ENCODE measurements around the gene SRGAP1.

SRGAP1 gene

DNA sequence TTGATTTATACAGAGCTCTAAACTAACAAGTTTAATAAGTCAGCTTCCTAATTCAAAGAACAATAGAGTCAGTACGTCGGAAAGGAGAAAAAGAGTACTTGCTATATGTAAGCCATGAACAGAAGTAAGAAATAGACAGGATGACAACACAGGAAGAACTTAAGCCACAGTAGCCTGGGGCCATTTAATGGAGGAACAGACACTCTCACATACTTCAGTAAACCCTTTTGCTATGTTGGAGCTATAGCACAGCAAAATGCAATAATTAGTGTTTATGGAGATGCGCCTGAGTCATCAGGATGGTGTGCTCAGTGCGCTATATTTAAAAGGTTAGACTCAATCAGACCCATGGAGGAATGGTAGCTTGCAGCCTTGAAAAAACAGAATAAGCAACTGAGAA, 61.0 kb downstream of the SRGAP1 start:
- no peak for DNase-seq (ENCODE audit: low read depth in 1 of 2, low spot score in 1 of 2)

DNA sequence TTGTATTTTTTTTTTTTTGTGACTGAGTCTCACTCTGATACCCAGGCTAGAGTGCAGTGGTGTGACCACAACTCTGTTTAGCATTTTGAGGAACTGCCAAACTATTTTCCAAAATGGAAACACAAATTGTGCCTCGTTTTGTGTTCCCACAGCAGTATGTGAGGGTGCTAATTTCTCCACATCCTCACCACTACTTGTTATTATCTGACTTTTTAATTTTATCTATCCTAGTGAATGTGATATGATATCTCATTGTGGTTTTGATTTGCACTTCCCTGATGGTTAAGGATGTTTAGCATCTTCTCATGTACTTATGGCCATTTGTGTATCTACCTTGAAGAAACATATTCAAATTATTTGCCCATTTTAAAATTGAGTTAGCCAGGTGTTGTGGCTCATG, 62.4 kb downstream of the SRGAP1 start:
- no peak for DNase-seq (ENCODE audit: low read depth in 1 of 2, low spot score in 1 of 2)

DNA sequence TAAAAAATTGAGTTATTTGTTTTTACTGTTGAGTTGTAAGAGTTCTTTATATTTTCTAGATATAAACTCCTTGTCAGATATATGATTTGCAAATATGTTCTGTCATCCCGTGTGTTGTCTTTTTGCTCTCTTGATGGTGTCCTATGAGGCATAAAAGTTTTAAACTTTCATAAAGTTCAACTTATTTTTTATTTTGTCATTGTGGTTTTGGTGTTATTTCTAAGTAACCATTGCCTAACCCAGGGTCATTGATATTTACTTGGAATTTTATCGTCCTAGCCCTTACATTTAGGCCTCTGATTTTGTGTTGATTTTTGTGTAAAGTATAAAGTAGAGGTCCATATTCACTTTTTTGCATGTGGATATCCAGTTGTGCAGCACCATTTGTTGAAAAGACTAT, 63.1 kb downstream of the SRGAP1 start:
- no peak for DNase-seq (ENCODE audit: low read depth in 1 of 2, low spot score in 1 of 2)

DNA sequence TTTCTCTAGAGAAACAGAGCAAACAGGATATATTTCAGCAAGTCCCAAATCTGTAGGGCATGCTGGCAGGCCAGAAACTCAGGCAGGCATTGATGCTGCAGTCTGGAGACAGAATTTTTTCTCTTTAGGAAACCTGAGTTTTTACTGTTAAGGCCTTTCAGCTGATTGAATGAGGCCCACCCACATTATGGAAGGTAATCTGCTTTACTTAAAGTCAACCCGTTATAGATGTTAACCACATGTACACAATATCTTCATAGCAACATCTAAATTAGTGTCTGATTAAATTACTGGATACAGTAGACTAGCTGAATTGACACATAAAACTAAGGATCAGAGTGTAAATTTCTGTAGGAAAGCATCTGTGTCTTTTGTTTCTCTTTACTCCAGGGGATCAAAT, 65.2 kb downstream of the SRGAP1 start:
- DNase-seq (ENCODE audit: low read depth in 1 of 2, low spot score in 1 of 2): no peak

DNA sequence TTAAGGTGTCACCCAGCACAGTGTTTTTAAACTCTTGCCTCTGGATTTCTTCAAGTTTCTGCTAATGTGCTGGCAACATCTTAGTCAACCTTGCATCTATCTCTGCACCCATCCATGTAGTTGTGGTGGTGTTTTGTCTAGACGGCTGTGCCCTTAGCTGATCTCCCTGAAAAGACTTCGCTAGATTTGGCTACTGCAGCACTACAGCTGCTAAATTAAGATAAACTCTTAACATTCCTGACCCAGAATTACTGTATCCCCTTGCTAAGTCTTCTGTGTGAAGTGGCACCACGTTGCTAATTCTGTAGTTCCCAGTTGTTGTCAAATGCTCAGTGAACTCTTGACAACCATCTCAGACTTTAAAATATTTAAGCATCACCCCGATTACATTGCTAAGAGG, 66.8 kb downstream of the SRGAP1 start:
- DNase-seq (ENCODE audit: low read depth in 1 of 2, low spot score in 1 of 2): no peak

DNA sequence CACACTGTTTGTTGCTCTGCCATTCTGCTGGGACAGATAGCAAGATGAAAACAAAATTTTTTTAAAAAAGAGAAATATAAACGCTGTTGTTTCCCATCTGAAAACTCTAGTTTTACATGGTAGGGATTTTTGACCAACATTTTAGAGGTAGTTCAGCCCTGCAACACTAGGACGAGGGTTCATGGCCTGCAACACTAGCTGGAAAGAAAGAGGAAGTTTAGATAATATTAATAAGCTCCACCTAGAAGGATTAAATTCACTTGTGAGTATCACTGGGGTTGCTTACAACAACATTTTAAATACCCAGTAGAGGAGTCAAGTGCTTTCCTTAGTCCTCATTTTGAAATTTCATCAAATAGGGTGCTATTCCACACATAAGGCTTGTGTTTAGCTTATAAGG, 68.2 kb downstream of the SRGAP1 start:
- DNase-seq (ENCODE audit: low read depth in 1 of 2, low spot score in 1 of 2): no peak

DNA sequence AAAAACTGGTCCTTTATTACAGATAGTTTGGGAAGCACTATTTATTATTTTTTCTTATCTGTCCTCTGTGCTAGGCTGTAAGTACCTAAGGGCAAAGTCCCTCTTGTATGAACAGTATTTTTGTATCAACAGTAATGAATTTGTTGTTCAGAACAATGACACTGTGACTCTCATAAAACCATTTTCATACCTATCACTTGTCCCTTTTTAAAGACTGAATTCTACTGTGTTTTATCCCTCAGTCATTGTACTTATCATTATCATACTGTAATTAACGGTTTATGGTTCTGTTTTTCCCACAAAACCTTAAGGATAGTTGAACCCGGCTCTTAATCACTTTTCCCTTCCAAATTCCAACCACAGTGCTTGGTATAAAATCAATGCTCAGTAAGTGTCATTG, 69.4 kb downstream of the SRGAP1 start:
- no peak for DNase-seq (ENCODE audit: low read depth in 1 of 2, low spot score in 1 of 2)

DNA sequence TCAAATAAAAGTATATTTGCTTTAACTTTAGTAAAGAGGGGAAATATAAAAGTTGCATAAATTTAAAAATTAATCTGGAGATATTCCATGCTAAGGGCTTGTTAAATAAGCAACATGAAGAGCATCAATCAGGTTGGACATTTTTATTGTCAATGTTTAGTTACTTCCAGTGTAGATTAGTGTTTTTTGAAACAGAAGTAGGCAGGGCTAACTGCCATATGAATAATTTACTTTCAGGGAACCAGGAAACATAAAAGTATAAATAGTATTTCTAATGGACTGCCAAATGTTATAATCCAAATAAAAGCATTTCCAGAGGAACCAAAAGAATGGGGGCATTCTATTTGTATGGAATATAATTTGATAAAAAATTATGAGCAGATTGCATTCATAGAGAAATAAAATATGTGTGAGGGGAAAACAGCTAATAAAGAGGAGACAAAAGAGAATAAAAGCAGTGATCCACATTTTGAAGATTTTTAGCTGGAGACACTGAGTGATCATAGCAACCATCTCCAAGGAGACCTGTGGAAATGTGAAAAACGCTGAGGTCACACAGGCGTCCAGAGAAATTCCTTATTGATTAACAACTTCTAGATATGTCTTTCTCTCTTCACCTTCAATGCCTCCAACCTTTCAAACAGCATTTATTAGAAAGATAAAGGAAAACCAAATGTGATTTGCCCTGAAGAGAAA, 70.8 kb downstream of the SRGAP1 start:
- no peak for DNase-seq (ENCODE audit: low read depth in 1 of 2, low spot score in 1 of 2)

DNA sequence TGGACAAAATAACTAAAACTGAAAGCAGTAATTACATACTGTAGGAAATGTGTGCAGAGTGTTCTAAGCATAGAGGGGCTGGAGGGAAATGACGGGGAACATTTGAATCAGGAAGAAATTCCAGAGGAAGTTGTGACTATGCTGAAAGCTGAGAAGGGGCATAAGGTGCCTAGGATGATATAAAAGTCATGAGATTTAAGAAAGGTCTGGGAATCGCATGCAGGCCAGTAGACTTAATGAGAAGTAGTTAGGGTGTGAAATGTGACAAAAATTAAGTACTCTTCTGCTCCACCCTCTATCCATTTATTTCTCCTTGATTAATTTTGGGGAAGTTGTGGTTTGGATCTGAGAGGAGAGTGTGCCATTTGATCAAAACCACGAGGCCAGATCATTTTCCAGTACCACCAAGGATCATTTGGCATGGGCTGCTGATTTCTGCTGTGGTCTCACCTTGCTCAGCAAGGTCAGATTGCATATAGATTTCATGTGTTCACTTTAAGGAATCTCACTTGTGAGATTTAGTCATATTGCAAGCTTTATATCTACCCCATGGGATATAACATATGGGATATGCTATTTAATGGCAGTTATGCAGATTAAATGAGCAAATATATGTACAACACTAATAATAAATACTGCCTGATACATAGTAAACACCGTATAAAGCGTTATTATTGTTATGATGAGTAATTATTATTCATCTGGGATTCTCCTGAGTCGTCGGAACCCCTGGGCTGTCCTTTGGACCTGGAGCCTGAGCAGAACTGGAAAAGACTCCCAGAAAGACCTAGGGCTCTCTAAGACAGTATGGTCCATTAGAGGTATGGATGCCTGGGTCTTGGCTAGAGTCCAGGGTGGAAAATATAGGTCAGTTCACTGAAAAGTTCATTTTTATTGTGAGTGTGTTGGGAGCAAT, 72.3 kb downstream of the SRGAP1 start:
- no peak for DNase-seq (ENCODE audit: low read depth in 1 of 2, low spot score in 1 of 2)

DNA sequence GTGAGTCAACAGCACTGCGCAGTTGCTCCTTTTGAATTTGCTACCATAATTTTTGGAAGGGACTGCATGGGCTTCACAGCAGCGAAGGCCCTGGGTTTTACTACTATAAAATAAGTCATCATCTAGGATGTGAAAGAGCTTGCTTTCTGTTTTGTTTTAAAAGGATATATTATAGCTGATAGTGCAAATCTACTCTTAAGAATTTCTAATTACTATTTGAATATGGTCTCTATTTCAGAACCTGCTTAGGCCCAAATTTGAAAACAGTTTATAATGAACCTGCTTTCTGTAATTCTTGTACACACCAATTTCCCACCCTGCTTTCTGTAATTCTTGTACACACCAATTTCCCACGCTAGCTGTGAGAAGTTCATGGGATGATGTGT, 73.0 kb downstream of the SRGAP1 start:
- no peak for DNase-seq (ENCODE audit: low read depth in 1 of 2, low spot score in 1 of 2)

DNA sequence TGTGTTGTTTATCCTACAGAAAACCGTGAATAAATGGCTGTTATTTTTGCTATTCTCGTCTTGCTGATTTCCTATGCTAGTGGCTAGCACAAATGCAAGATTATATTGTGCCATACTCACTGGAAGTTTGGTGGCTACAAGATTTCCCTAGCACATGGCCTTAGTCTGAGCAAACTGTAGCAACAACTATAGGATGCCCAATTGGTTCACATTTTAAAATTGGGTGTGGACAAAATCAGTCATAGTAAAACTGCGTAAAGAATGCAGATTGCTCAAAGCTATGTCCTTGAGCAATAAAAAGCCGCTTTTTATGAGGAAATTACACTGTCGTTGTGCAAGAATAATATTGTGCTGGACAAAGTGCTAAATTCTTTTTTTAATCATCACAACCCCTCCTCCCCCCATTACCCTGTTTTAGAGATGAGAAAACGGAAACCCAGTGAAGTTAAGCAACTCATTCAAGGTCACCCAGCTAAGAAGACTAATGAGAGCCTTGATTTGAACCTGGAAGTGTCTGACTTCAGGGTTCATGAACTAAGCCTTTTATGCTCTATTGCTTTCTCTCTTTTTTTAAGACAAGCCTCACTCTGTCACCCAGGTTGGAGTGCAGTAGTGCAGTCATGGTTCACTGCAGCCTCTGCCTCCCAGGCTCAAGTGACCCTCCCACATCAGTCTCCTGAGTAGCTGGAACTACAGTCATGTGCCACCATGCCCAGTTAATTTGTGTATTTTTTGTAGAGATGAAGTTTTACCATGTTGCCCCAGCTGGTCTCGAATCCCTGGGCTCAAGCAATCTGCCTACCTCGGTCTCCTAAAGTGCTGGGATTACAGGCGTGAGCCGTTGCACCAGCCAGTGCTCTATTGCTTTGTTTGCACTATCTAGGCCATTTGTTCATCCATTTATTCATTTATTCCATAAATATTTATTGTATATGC, 73.6 kb downstream of the SRGAP1 start:
- DNase-seq (ENCODE audit: low read depth in 1 of 2, low spot score in 1 of 2): no peak

DNA sequence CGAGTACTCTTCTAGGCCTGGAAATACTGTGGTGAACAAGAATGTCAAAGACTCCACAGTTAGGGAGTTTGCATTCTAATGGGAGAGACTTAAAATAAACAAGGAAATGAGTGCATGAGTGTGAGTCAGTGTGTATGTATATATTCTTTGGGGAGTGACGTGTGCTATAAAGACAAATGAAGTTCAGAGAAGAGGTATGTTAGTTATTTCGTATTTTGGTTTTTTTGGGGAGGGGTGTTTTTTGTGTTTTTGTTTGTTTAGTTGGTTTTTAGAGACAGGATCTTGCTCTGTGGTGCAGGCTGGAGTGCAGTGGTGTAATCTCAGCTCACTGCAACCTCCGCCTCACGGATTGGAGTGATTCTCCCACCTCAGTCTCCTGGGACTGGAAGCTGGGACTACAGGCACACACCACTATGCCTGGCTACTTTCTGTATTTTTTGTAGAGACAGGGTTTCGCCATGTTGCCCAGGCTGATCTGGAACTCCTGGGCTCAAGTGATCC, 74.3 kb downstream of the SRGAP1 start:
- no peak for DNase-seq (ENCODE audit: low read depth in 1 of 2, low spot score in 1 of 2)

DNA sequence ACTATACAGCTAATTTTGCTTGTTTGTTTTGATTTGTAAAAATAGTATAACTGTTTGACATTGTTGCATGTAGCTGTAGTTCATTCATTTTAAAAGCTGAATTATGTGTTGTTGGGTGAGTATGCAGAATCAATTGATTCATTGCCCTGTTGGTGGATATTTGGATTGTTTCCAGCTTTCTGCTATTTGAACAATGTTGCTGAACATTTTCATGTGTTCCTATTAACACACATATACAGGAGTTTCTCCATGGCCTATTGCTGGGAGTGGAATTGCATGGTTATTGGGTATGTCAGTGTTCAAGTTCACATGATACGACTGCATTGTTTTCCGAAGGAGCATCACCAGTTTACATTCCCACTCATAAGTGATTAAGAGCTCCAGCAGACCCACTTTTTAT, 75.3 kb downstream of the SRGAP1 start:
- DNase-seq (ENCODE audit: low read depth in 1 of 2, low spot score in 1 of 2): no peak

DNA sequence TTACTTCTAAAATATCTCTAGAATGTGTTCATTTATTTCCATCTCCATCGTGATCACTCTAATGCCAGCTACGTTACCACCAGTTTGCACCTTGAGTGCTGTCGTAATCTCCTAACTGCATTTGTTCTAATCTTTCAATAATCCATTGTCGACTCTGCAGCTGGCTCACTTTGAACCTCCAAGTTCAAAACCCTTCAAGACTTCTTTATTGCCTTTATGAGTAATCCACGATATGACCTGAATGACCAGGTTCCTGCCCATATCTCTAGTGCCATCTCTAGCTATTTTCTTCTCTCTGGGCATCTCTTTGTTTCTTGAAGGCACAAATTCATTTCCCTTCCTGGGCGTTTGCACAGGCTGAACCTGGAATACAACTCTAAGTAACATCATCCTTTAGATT, 76.7 kb downstream of the SRGAP1 start:
- no peak for DNase-seq (ENCODE audit: low read depth in 1 of 2, low spot score in 1 of 2)

DNA sequence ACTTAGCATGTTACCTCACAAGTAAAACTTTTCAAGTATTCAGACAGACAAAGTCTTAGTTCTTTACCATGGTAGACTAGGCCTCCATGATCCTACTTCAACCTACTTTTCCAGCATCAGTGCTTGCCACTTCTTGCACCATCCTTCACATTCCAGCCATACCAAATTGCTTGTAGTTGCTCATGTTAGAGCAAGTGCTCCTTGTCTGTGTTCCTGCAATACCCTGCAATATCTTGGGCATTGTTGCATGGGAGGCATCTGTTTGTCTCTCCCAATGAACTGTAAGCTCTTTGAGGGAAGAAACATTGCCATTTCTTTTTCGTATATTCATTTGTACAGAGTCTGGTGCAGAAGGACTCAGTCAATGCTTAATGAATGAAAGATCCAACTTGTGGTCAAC, 78.0 kb downstream of the SRGAP1 start:
- no peak for DNase-seq (ENCODE audit: low read depth in 1 of 2, low spot score in 1 of 2)

DNA sequence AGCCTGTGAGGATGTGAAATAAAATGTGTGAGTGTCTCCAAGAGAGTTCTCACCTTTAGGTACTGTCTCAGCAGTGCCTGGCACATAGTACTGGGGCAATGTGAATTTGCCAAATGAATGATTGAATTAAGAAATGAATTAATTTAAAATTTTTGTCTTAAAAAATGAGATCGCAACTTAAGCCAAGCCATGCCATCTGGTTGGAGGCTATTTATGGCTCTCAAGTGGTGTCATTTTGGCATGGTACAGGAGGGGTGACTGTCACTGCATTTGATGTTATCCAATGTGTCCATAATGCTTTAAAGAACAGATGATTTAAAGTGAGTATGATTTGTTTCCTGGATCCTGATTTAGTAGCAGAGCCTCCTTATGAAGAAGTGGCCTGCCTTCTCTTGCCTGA, 80.3 kb downstream of the SRGAP1 start:
- DNase-seq (ENCODE audit: low read depth in 1 of 2, low spot score in 1 of 2): no peak

DNA sequence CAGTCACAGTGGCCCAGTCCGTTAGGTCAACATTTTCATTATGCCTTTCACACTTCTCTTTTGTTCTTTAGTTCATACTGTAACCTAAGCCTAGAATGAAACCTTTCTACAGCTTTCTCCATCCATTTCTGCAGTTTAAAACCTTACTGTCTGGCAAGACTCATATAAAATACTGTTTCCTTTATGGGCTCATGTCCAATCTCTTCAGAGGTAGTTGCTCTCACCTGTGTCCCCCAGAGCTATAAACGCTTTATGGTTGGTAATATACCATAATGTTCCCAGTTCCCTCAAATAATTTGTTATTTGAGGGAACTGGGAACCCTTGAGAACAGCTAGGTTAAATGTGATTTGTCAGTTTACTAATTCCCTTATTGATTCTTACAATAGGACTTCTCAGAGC, 83.0 kb downstream of the SRGAP1 start:
- no peak for DNase-seq (ENCODE audit: low read depth in 1 of 2, low spot score in 1 of 2)

DNA sequence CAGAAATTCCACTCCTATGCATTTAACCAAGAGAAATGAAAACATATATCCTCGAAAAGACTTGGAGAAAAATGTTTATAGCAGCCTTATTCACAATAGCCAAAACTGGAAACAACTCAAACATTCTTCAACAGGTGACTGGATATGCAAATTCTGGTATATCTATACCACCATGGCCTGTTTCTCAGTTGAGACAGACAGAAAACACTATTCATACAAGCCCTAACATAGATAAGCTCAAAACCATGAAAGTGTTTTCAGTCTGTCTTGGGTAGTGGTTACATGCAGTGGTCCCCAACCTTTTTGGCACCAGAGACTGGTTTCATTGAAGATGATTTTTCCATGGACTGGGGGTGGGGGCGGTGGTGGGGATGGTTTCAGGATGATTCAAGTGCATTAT, 83.8 kb downstream of the SRGAP1 start:
- DNase-seq (ENCODE audit: low read depth in 1 of 2, low spot score in 1 of 2): no peak

DNA sequence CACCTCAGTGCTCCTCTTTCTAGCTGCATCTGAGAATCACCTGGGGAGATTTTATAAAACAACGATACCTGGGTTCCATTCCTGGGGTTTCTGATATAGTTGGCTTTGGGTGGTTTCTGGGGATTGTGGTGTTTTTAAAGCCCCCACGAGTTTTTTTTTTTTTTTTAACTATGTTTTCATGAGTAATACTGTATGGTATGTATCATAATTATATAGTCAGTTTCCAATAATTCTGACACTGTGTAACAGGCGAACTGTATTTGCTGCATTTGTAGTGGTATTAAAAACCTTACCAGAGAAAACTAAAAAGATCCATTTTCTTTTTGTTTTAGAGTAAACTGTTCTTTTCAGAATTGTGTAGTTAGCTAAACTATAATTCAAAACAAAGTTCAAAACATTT, 84.9 kb downstream of the SRGAP1 start:
- DNase-seq (ENCODE audit: low read depth in 1 of 2, low spot score in 1 of 2): no peak

DNA sequence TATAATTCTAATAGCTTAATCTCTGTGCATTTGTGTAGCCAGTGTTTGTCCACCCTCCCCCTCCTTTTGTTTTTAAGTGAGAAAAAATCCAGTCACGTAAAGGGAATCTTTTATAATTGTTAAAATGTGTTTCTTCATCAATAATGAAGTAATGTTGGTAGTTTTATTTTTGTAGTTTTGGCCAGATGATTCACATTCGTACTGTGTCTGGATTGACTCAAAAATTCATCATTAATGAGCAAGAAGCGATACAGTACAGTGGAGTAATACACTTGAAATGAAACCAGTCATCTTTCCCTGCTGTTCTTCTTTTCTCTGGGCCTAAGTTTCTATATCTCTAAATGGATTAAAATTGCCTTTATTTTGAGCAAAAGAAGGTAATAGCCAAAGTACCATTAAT, 86.5 kb downstream of the SRGAP1 start:
- DNase-seq (ENCODE audit: low read depth in 1 of 2, low spot score in 1 of 2): no peak

DNA sequence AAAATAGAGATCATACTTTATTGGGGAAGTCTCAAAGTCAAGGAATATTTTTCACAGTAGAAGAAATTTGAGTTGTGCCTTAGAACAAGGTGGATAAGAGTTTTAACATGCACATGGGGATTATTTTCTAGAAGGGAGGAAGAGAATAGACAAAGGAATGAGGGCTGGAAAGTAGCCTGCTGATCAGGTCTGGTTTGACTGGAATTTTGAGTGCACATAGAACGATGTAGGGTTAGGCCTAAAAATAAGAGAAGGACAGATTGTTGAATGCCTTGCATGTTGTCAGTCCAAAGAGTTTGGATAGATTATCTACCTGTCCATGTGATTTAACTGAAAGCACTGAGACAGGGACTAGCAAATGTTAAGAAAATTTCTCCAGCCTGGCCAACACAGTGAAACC, 87.2 kb downstream of the SRGAP1 start:
- DNase-seq (ENCODE audit: low read depth in 1 of 2, low spot score in 1 of 2): no peak

Measured in activated CD4-positive, alpha-beta T cell treated with anti-CD3 and anti-CD28 coated beads, Interleukin-2, amount 50 U/mL, for 24 hours (primary cell).